Lung (tissue), 13 donors: ENCODE results near the gene TGOLN2. TPM values are rescaled to one million over a fixed set of nuclear protein-coding genes. Genes with fewer than 3 reads are reported as not detected.

Experiments
- ATAC-seq: fragments of 200-7000 bp; cut with Tn5 transposase; one replicate; pipeline ENCODE4 v1.9.1; 2020; ENCODE audit warnings: moderate number of reproducible peaks; ENCODE audit not compliant: insufficient read depth, low FRiP score
- DNase-seq, 3 donors: peaks; one replicate each; pipeline ENCODE4 v3.0.0-alpha.2; 2013 to 2017
- H3K27ac ChIP-seq, 2 donors: one replicate each; pipeline ENCODE4 v1.5.1; 2013; ENCODE audit warnings: mild to moderate bottlenecking in 2 of 2, moderate library complexity in 2 of 2, control low read depth in 1 of 2, inconsistent platforms in 1 of 2, low read depth in 1 of 2, low read length in 1 of 2
- H3K27me3 ChIP-seq, 3 donors: one replicate each; pipeline ENCODE4 v1.5.1; 2013; ENCODE audit warnings: low read length in 2 of 3; ENCODE audit not compliant: control insufficient read depth in 3 of 3, insufficient read depth in 3 of 3
- H3K36me3 ChIP-seq, 4 donors: one replicate each; pipeline ENCODE4 v1.5.1; 2013; ENCODE audit warnings: low read length in 4 of 4, mild to moderate bottlenecking in 1 of 4, moderate library complexity in 1 of 4; ENCODE audit not compliant: control insufficient read depth in 4 of 4, insufficient read depth in 4 of 4
- H3K4me1 ChIP-seq, 5 donors: one replicate each; pipeline ENCODE4 v1.5.1; 2013; ENCODE audit warnings: low read length in 5 of 5, mild to moderate bottlenecking in 2 of 5, moderate library complexity in 1 of 5; ENCODE audit not compliant: control insufficient read depth in 5 of 5, insufficient read depth in 5 of 5
- H3K4me3 ChIP-seq: one replicate; pipeline ENCODE4 v1.5.1; 2013; ENCODE audit warnings: mild to moderate bottlenecking, control low read depth, moderate library complexity
- H3K9ac ChIP-seq, 2 donors: one replicate each; pipeline ENCODE4 v1.5.1; 2013; ENCODE audit warnings: low read length in 2 of 2, control low read depth in 1 of 2; ENCODE audit not compliant: insufficient read depth in 1 of 2
- H3K9me3 ChIP-seq, 4 donors: one replicate each; pipeline ENCODE4 v1.5.1; 2013; ENCODE audit warnings: low read length in 3 of 4, mild to moderate bottlenecking in 1 of 4, moderate library complexity in 1 of 4; ENCODE audit not compliant: control insufficient read depth in 4 of 4, insufficient read depth in 3 of 4
- WGBS, 2 donors: extraction: QIAGEN DNeasy Blood & Tissue Kit; methylation state at CpG; one replicate each; pipeline ENCODE4 v1.1.7; 2013; 5-methylcytosine and 5-hydroxymethylcytosine counted together
- polyA plus RNA-seq, 2 donors: library from polyadenylated mRNA; stranded (reverse); fragments of 200-250 nt; gene quantifications; one replicate each; pipeline ENCODE4 v1.2.1, GENCODE V29; 2013
- small RNA-seq: library from RNA; depleted of rRNA; stranded (forward); fragments of <200 nt; gene quantifications from one replicate; pipeline ENCODE3, GENCODE V24; 2014; ENCODE audit warnings: low replicate concordance
- total RNA-seq, 2 donors: library from RNA; depleted of rRNA in 1 of 2; stranded (reverse); fragments of >200 nt in 1 of 2; gene quantifications; one replicate each; pipeline ENCODE4 v1.2.1, GENCODE V29; 2014 to 2021
- TF ChIP-seq, protein P1 (sequence below): IDR thresholded peaks from 2 replicates; pipeline ENCODE4 v1.5.1; 2012; ENCODE audit warnings: mild to moderate bottlenecking; ENCODE audit errors: control extremely low read depth, extremely low read depth
- donor health status: control.
- donor health status: control.
- donor health status: Bipolar disorder and iron deficiency.
- donor health status: healthy.
- donor health status: DM: yes; HTN: yes; CAD: no.

The TGOLN2 gene
- total and polyA plus RNA-seq, 4 donors = 24.6 to 145 (median 82.6) TPM

DNA sequence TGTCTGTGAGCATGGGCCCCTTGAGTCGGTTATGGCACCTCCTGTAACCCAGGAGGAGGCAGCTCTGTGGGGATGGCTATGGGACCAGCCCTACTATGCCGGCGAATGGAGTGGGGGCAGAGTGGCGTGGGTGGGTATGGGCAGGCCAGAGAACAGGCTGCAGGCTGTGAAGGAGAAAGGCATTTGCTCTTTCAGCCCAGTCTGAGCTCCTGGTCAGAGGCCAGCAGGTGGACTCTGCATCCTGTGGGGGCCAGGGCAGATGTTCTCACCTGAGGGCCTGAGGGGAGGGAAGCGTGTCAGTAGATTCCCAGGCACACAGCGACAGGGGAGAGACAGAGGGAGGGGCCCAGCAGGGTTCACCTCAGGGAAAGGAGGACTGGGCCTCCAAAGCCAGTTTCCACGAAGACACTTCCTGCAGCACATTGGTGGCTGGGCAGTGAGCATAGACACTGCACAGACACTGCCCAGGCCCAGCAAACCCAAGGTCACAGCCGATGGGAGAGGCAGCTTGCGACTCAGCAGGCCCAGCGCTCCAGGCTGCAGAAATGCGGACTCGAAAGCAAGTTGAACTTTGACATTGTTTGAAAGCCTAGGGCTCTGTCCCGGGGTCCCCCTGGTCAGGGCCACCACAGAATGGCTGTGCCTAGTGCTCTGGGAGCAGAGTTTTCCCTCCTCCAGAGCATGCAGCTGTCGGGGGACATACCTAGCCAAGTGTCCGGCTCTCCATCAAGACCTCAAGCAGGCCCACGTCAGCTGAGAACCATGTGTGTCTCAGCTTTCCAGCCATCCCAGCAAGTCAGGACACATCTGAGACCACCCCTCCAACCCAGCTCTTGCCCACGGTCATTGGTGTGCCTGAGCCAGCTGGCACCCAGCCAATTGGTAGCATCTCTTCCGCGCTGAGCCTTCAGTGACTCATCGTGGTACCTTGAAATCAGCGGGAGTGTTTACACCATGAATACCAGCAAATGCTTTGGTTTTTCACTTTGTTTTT is 53.8 kb downstream of the TGOLN2 start:
- Histone ChIP-seq H3K36me3 (no peaks in the 10 kb centered on the region), H3K9me3 (no peaks in the 10 kb centered on the region), H3K9ac (no peak overlapping the region), H3K4me1 (peaks cover 9 to 58% (median 28%) of the 10 kb centered on the region in 5 donors), H3K27ac (peak overlapping the region in 1 of 2 donors; percentile 33), H3K27me3 (no peaks in the 10 kb centered on the region), H3K4me3 (no peak overlapping the region)
- WGBS, 2 donors = 75 to 77% methylated on average over 21 of the region's 21 CpGs
- ATAC-seq (no peak), DNase-seq (peak in 2 of 3 donors; percentile 30)
- TF ChIP-seq, protein P1, sequence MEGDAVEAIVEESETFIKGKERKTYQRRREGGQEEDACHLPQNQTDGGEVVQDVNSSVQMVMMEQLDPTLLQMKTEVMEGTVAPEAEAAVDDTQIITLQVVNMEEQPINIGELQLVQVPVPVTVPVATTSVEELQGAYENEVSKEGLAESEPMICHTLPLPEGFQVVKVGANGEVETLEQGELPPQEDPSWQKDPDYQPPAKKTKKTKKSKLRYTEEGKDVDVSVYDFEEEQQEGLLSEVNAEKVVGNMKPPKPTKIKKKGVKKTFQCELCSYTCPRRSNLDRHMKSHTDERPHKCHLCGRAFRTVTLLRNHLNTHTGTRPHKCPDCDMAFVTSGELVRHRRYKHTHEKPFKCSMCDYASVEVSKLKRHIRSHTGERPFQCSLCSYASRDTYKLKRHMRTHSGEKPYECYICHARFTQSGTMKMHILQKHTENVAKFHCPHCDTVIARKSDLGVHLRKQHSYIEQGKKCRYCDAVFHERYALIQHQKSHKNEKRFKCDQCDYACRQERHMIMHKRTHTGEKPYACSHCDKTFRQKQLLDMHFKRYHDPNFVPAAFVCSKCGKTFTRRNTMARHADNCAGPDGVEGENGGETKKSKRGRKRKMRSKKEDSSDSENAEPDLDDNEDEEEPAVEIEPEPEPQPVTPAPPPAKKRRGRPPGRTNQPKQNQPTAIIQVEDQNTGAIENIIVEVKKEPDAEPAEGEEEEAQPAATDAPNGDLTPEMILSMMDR = no peak

GRCh38 chr2:85272357-85272756 is 55.4 kb downstream of the TGOLN2 start:
- WGBS, 2 donors = 85 to 92% methylated on average over 6 of the region's 6 CpGs
- no peaks in the 10 kb centered on the region for H3K27me3 ChIP-seq
- no peak for DNase-seq

DNA sequence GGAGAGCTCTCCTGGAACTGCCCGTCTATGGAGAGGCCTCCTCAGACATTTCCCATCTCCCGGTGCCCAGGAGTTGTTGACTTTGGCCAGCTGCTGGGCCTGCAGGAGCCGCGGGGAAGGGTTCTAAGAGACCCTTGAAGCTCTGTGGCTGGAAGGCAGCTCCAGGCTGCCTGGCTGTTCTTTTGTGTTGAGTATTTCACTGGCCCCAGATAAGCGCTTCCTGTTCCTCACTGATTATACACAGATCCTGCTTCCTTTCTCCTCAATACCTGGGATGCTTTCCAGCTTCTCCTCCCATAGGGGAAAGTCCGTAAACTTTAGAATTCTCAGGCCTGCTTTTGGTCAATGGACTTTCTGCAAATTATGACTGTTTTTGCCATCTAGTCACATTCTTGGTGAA is 57.8 kb downstream of the TGOLN2 start:
- WGBS, 2 donors = 33 to 48% methylated on average over 6 of the region's 6 CpGs
- H3K4me1 ChIP-seq = peaks cover 9 to 44% (median 23%) of the 10 kb centered on the region in 5 donors
- DNase-seq = peak; percentile 31 to 56 (median 42)

More at GRCh38 chr2:85272357-85272756, 55.4 kb downstream of the TGOLN2 start:
- TF ChIP-seq, protein P1 = no peak
- H3K4me1 ChIP-seq = peaks cover 5 to 47% (median 24%) of the 10 kb centered on the region in 5 donors
- no peak overlapping the region for H3K9ac ChIP-seq
- no peaks in the 10 kb centered on the region for H3K9me3 ChIP-seq
- no peak overlapping the region for H3K4me3 ChIP-seq
- no peak for ATAC-seq
- no peak overlapping the region for H3K27ac ChIP-seq
- no peaks in the 10 kb centered on the region for H3K36me3 ChIP-seq

More for the DNA sequence above, 57.8 kb downstream of the TGOLN2 start:
- no peak overlapping the region for H3K4me3 ChIP-seq
- peak; percentile 58 for ATAC-seq
- no peaks in the 10 kb centered on the region for H3K36me3 ChIP-seq
- TF ChIP-seq, protein P1 = no peak
- no peaks in the 10 kb centered on the region for H3K27me3 ChIP-seq
- H3K9ac ChIP-seq = peak overlapping the region in 1 of 2 donors; percentile 15
- peak overlapping the region; percentile 43 to 48 for H3K27ac ChIP-seq
- H3K9me3 ChIP-seq = no peaks in the 10 kb centered on the region

Small RNA genes within 50 kb of the gene (small RNA-seq; reads per million reads assigned to genes)
- gene AC062037.1 = not detected
- gene RF00019 = not detected
- gene RN7SL113P = not detected

Other genes starting within 250 kb of the TGOLN2 start
- 10 to 100 TPM; 14.7 to 21.5 TPM for gene TCF7L1, start 194.6 kb downstream of the TGOLN2 start, total RNA-seq
- gene TCF7L1, start 194.6 kb downstream of the TGOLN2 start, polyA plus RNA-seq = 10 to 100 TPM; 12.3 to 12.9 TPM
- 10 to 100 TPM; 19.6 to 55.4 TPM for gene RETSAT, start 26.5 kb upstream of the TGOLN2 start, total RNA-seq
- gene RETSAT, start 26.5 kb upstream of the TGOLN2 start, polyA plus RNA-seq = 10 to 100 TPM; 24.6 to 25.1 TPM
- 10 to 100 TPM; 14.4 to 26.5 TPM for gene ELMOD3, start 26.8 kb upstream of the TGOLN2 start, total RNA-seq
- 10 to 100 TPM; 11.9 to 15.0 TPM for gene ELMOD3, start 26.8 kb upstream of the TGOLN2 start, polyA plus RNA-seq
- gene CAPG, start 82.4 kb upstream of the TGOLN2 start, total RNA-seq = 100 to 1,000 TPM in 1 of 2 donors, 10 to 100 TPM in 1; 53.2 to 393 TPM
- 100 to 1,000 TPM; 387 to 415 TPM for gene CAPG, start 82.4 kb upstream of the TGOLN2 start, polyA plus RNA-seq
- gene SH2D6, start 90.7 kb upstream of the TGOLN2 start, total RNA-seq = under 1 TPM; 0.37 to 0.74 TPM
- gene SH2D6, start 90.7 kb upstream of the TGOLN2 start, polyA plus RNA-seq = under 1 TPM; 0.14 to 0.69 TPM
- 100 to 1,000 TPM; 150 to 228 TPM for gene MAT2A, start 211.2 kb upstream of the TGOLN2 start, total RNA-seq
- gene MAT2A, start 211.2 kb upstream of the TGOLN2 start, polyA plus RNA-seq = 100 to 1,000 TPM in 1 of 2 donors, 10 to 100 TPM in 1; 79.4 to 168 TPM
- gene GGCX, start 233.5 kb upstream of the TGOLN2 start, total RNA-seq = 10 to 100 TPM; 41.5 to 69.2 TPM
- 10 to 100 TPM; 21.8 to 48.1 TPM for gene GGCX, start 233.5 kb upstream of the TGOLN2 start, polyA plus RNA-seq
- gene VAMP8, start 249.6 kb upstream of the TGOLN2 start, total RNA-seq = 100 to 1,000 TPM in 1 of 2 donors, 10 to 100 TPM in 1; 64.0 to 207 TPM
- 100 to 1,000 TPM; 434 to 626 TPM for gene VAMP8, start 249.6 kb upstream of the TGOLN2 start, polyA plus RNA-seq